HL-60/S4 treated with phorbol 12-myristate 13-acetate at 8.2 ng/mL for 4 days and 3 days (cell line): Measurements from ENCODE around the gene CCM2L.

Source experiments
- in situ Hi-C: fragments of 300-500 bp; cut with MboI; formaldehyde crosslinking; loops from 2 replicates; pipeline ENCODE4 v1.15.0; 2022; ENCODE audit warnings: low sequenced_read_pairs

Gene CCM2L

GRCh38 chr20:32010101-32010500 is at the start of gene CCM2L:
CCM2L (plus strand) TSS chr20:32010438; CDS start chr20:32010455, 17 bp downstream.
- in situ Hi-C loops: no loop called here

GRCh38 chr20:31962761-31963160 is 47.5 kb upstream of the CCM2L start:
- in situ Hi-C loops: no loop called here

- in situ Hi-C loops: no loop called here
Observed at GRCh38 chr20:31963889-31964288, 46.3 kb upstream of the CCM2L start.

- in situ Hi-C loops: no loop called here
Observed at GRCh38 chr20:31966991-31967655, 43.1 kb upstream of the CCM2L start.

- in situ Hi-C loops: no loop called here
Observed at GRCh38 chr20:31967830-31968249, 42.4 kb upstream of the CCM2L start, which contains the start of gene XKR7. XKR7 (plus strand) TSS chr20:31968151; CDS start chr20:31968176, 25 bp downstream.

- in situ Hi-C loops: no loop called here
Observed at GRCh38 chr20:31968291-31969126, 41.7 kb upstream of the CCM2L start.

- in situ Hi-C loops: no loop called here
Observed at GRCh38 chr20:31969991-31970390, 40.2 kb upstream of the CCM2L start.

GRCh38 chr20:31972471-31973021 is 37.7 kb upstream of the CCM2L start:
- in situ Hi-C loops: no loop called here

- in situ Hi-C loops: no loop called here
Observed at GRCh38 chr20:31974296-31974695, 35.9 kb upstream of the CCM2L start.

GRCh38 chr20:31974951-31975487 is 35.2 kb upstream of the CCM2L start:
- in situ Hi-C loops: no loop called here

- in situ Hi-C loops: no loop called here
Observed at GRCh38 chr20:31975874-31976273, 34.4 kb upstream of the CCM2L start.

- in situ Hi-C loops: no loop called here
Observed at GRCh38 chr20:31977080-31977479, 33.2 kb upstream of the CCM2L start.

- in situ Hi-C loops: no loop called here
Observed at GRCh38 chr20:31979713-31980426, 30.4 kb upstream of the CCM2L start.

- in situ Hi-C loops: no loop called here
Observed at GRCh38 chr20:31981784-31982183, 28.5 kb upstream of the CCM2L start.

- in situ Hi-C loops: no loop called here
Observed at GRCh38 chr20:31984981-31985471, 25.2 kb upstream of the CCM2L start.

- in situ Hi-C loops: no loop called here
Observed at GRCh38 chr20:31987744-31988143, 22.5 kb upstream of the CCM2L start.

- in situ Hi-C loops: no loop called here
Observed at GRCh38 chr20:31988430-31989015, 21.7 kb upstream of the CCM2L start.

- in situ Hi-C loops: no loop called here
Observed at GRCh38 chr20:31989030-31989645, 21.1 kb upstream of the CCM2L start.

GRCh38 chr20:31990641-31991338 is 19.4 kb upstream of the CCM2L start:
- in situ Hi-C loops: no loop called here
